DOHH2 (cell line): ENCODE measurements around the gene GDAP2.

Experiments
- H3F3A ChIP-seq: fragments of 200-600 bp; sonication (generic), shearing (Covaris generic); 2 replicates; pipeline ENCODE4 v1.6.0; 2016; ENCODE audit warnings: antibody characterized with exemption, mild to moderate bottlenecking; ENCODE audit not compliant: control insufficient read depth, insufficient read depth
- H3K27ac ChIP-seq: fragments of 200-600 bp; sonication (generic); 2 replicates; pipeline ENCODE4 v1.5.1; 2014; ENCODE audit warnings: low read depth, mild to moderate bottlenecking, low read length, moderate library complexity
- H3K27me3 ChIP-seq: fragments of 200-600 bp; sonication (generic); 2 replicates; pipeline ENCODE4 v1.6.1; 2014; ENCODE audit warnings: mild to moderate bottlenecking, low read length, mixed read lengths; ENCODE audit not compliant: control insufficient read depth
- H3K36me3 ChIP-seq: fragments of 200-600 bp; sonication (generic); 2 replicates; pipeline ENCODE4 v1.6.1; 2014; ENCODE audit warnings: mild to moderate bottlenecking, low read length, moderate library complexity, mixed read lengths; ENCODE audit not compliant: control insufficient read depth
- H3K4me1 ChIP-seq: fragments of 200-600 bp; sonication (generic); 2 replicates; pipeline ENCODE4 v1.6.1; 2014; ENCODE audit warnings: mild to moderate bottlenecking, low read length, mixed read lengths; ENCODE audit not compliant: control insufficient read depth
- H3K4me2 ChIP-seq: fragments of 200-600 bp; sonication (generic); 2 replicates; pipeline ENCODE4 v1.6.0; 2014; ENCODE audit warnings: mild to moderate bottlenecking, low read length, moderate library complexity
- H3K4me3 ChIP-seq: fragments of 200-600 bp; sonication (generic); 2 replicates; pipeline ENCODE4 v1.5.1; 2014; ENCODE audit warnings: mild to moderate bottlenecking, low read length, mixed read lengths
- H3K79me2 ChIP-seq: fragments of 200-600 bp; sonication (generic); 2 replicates; pipeline ENCODE4 v1.6.1; 2014; ENCODE audit warnings: mild to moderate bottlenecking, low read length, mixed read lengths; ENCODE audit not compliant: control insufficient read depth
- H3K9me2 ChIP-seq: fragments of 200-600 bp; sonication (generic); replicated peaks from 2 replicates; pipeline ENCODE4 v1.6.1; 2014; ENCODE audit warnings: mild to moderate bottlenecking, low read length, mixed read lengths; ENCODE audit not compliant: control insufficient read depth
- H3K9me3 ChIP-seq: fragments of 200-600 bp; sonication (generic); 2 replicates; pipeline ENCODE4 v1.6.1; 2014; ENCODE audit warnings: antibody characterized with exemption, low read length, mixed read lengths; ENCODE audit not compliant: control insufficient read depth, insufficient read depth
- H4K20me1 ChIP-seq: fragments of 200-600 bp; sonication (generic); 2 replicates; pipeline ENCODE4 v1.6.0; 2014; ENCODE audit warnings: low read depth, mild to moderate bottlenecking, antibody characterized with exemption, low read length, moderate library complexity; ENCODE audit not compliant: control insufficient read depth, insufficient read depth
- EZH2phosphoT487 ChIP-seq: fragments of 200-600 bp; sonication (generic); IDR thresholded peaks from 2 replicates; pipeline ENCODE4 v1.6.1; 2017; ENCODE audit warnings: borderline replicate concordance, mild to moderate bottlenecking, antibody characterized with exemption, low read length, moderate library complexity, mixed read lengths
- TF ChIP-seq, protein P1 (sequence below): fragments of 200-600 bp; sonication (generic); IDR thresholded peaks from one replicate; pipeline ENCODE4 v1.5.1; 2014; ENCODE audit warnings: antibody characterized with exemption, mild to moderate bottlenecking, low read depth, low read length; ENCODE audit not compliant: poor library complexity, severe bottlenecking

Gene GDAP2, protein sequence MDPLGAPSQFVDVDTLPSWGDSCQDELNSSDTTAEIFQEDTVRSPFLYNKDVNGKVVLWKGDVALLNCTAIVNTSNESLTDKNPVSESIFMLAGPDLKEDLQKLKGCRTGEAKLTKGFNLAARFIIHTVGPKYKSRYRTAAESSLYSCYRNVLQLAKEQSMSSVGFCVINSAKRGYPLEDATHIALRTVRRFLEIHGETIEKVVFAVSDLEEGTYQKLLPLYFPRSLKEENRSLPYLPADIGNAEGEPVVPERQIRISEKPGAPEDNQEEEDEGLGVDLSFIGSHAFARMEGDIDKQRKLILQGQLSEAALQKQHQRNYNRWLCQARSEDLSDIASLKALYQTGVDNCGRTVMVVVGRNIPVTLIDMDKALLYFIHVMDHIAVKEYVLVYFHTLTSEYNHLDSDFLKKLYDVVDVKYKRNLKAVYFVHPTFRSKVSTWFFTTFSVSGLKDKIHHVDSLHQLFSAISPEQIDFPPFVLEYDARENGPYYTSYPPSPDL

GRCh38 chr1:117929343-117930172 is at the start of gene GDAP2, which contains the start of gene WDR3:
TSS of gene GDAP2 (minus strand) at chr1:117929621. CDS start at chr1:117920357, 9,264 bp downstream.
TSS of gene WDR3 (plus strand) at chr1:117929739. CDS start at chr1:117933320, 3,581 bp downstream.
- no peaks in the 10 kb centered on the region for H3K27me3 ChIP-seq
- peaks cover 23% of the 10 kb centered on the region for H3K4me1 ChIP-seq
- H3K9me2 ChIP-seq = no peaks in the 10 kb centered on the region
- TF ChIP-seq EZH2phosphoT487 = no peak
- TF ChIP-seq, protein P1, sequence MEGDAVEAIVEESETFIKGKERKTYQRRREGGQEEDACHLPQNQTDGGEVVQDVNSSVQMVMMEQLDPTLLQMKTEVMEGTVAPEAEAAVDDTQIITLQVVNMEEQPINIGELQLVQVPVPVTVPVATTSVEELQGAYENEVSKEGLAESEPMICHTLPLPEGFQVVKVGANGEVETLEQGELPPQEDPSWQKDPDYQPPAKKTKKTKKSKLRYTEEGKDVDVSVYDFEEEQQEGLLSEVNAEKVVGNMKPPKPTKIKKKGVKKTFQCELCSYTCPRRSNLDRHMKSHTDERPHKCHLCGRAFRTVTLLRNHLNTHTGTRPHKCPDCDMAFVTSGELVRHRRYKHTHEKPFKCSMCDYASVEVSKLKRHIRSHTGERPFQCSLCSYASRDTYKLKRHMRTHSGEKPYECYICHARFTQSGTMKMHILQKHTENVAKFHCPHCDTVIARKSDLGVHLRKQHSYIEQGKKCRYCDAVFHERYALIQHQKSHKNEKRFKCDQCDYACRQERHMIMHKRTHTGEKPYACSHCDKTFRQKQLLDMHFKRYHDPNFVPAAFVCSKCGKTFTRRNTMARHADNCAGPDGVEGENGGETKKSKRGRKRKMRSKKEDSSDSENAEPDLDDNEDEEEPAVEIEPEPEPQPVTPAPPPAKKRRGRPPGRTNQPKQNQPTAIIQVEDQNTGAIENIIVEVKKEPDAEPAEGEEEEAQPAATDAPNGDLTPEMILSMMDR = no peak
- peaks cover 27% of the 10 kb centered on the region for H3K36me3 ChIP-seq
- H3F3A ChIP-seq = no peaks in the 10 kb centered on the region; the same call in 1 of the 2 replicates
- peak within 1 kb of the TSS; percentile 87 for H3K4me2 ChIP-seq
- H3K27ac ChIP-seq = peak within 1 kb of the TSS; percentile 48
- H3K4me3 ChIP-seq = peak within 1 kb of the TSS; percentile 93
- no peaks in the 10 kb centered on the region for H3K9me3 ChIP-seq
- peaks cover 85% of the 10 kb centered on the region for H3K79me2 ChIP-seq
- H4K20me1 ChIP-seq = 0 out of 2 replicates have a peak, but pooled peaks cover 5% of the 10 kb centered on the region

- no peaks in the 10 kb centered on the region for H3K9me2 ChIP-seq
- no peak overlapping the region for H3K4me3 ChIP-seq
- H3F3A ChIP-seq = no peaks in the 10 kb centered on the region
- no peak overlapping the region for H3K4me2 ChIP-seq
- peaks cover 11% of the 10 kb centered on the region for H3K27me3 ChIP-seq
- H3K9me3 ChIP-seq = no peaks in the 10 kb centered on the region
- H3K36me3 ChIP-seq = no peaks in the 10 kb centered on the region
- H3K79me2 ChIP-seq = no peaks in the 10 kb centered on the region
- no peaks in the 10 kb centered on the region for H4K20me1 ChIP-seq
- no peak for TF ChIP-seq EZH2phosphoT487
- TF ChIP-seq, protein P1 = no peak
- H3K4me1 ChIP-seq = no peaks in the 10 kb centered on the region
- no peak overlapping the region for H3K27ac ChIP-seq
Measured at GRCh38 chr1:117976381-117976780, 47.0 kb upstream of the GDAP2 start.

- H3K4me1 ChIP-seq = no peaks in the 10 kb centered on the region
- no peak overlapping the region for H3K4me2 ChIP-seq
- H3K27ac ChIP-seq = no peak overlapping the region
- H3K36me3 ChIP-seq = no peaks in the 10 kb centered on the region
- H3F3A ChIP-seq = no peaks in the 10 kb centered on the region
- no peaks in the 10 kb centered on the region for H3K9me2 ChIP-seq
- no peaks in the 10 kb centered on the region for H3K9me3 ChIP-seq
- H3K27me3 ChIP-seq = peaks cover 8% of the 10 kb centered on the region
- H4K20me1 ChIP-seq = no peaks in the 10 kb centered on the region
- no peaks in the 10 kb centered on the region for H3K79me2 ChIP-seq
- no peak overlapping the region for H3K4me3 ChIP-seq
- no peak for TF ChIP-seq EZH2phosphoT487
- TF ChIP-seq, protein P1 = no peak
Measured at GRCh38 chr1:117971777-117972176, 42.4 kb upstream of the GDAP2 start.
